GM12875 (cell line): Measurements from ENCODE around the gene AP4M1.
"Not testable (repeated sequence)": the region's sequence is repeated elsewhere in the genome, so short reads cannot be mapped to it uniquely, and the experiment has no call there.

Experiments used
- H3K4me3 ChIP-seq: one replicate; pipeline ENCODE4 v1.5.1; 2011; ENCODE audit warnings: low read depth, low read length, control low read depth
- TF ChIP-seq, protein P1 (sequence below): IDR thresholded peaks from 2 replicates; pipeline ENCODE4 v1.5.1; 2011; ENCODE audit warnings: low read depth, mild to moderate bottlenecking, control low read depth, inconsistent platforms, low read length, moderate library complexity, borderline replicate concordance; ENCODE audit not compliant: insufficient read depth

Gene AP4M1

GRCh38 chr7:100142461-100142860 is 41.0 kb downstream of the AP4M1 start:
- H3K4me3 ChIP-seq, result no peak overlapping the region
- TF ChIP-seq, protein P1, sequence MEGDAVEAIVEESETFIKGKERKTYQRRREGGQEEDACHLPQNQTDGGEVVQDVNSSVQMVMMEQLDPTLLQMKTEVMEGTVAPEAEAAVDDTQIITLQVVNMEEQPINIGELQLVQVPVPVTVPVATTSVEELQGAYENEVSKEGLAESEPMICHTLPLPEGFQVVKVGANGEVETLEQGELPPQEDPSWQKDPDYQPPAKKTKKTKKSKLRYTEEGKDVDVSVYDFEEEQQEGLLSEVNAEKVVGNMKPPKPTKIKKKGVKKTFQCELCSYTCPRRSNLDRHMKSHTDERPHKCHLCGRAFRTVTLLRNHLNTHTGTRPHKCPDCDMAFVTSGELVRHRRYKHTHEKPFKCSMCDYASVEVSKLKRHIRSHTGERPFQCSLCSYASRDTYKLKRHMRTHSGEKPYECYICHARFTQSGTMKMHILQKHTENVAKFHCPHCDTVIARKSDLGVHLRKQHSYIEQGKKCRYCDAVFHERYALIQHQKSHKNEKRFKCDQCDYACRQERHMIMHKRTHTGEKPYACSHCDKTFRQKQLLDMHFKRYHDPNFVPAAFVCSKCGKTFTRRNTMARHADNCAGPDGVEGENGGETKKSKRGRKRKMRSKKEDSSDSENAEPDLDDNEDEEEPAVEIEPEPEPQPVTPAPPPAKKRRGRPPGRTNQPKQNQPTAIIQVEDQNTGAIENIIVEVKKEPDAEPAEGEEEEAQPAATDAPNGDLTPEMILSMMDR, result no peak

DNA sequence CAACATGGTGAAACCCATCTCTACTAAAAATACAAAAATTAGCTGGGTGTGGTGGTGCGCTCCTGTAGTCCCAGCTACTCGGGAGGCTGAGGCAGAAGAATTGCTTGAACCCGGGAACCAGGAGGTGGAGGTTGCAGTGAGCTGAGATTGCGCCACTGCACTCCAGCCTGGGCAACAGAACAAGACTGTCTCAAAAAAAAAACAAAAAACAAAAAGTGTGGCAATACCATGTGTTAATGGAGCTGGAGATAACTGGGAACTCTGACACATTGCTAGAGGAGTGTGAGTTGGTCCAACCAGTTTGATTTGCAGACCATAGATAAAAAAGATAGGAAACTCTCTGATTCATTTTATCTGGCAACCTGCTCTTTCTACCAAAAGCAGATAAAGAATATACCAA is 44.9 kb downstream of the AP4M1 start:
- H3K4me3 ChIP-seq, result not testable (repeated sequence)

GRCh38 chr7:100147278-100147677 is 45.8 kb downstream of the AP4M1 start:
- TF ChIP-seq, protein P1, result no peak
- no peak overlapping the region for H3K4me3 ChIP-seq

GRCh38 chr7:100148225-100148558 is 46.7 kb downstream of the AP4M1 start:
- H3K4me3 ChIP-seq, result peak overlapping the region; percentile 37
- TF ChIP-seq, protein P1, result no peak

- peak within 1 kb of the TSS; percentile 84 for H3K4me3 ChIP-seq
- TF ChIP-seq, protein P1, result no peak
These were observed 47.3 kb downstream of the AP4M1 start, which contains the start of gene LAMTOR4 for GRCh38 chr7:100148559-100149328. LAMTOR4 (plus strand) TSS chr7:100148918; CDS start chr7:100148973, 55 bp downstream.

- no peak overlapping the region for H3K4me3 ChIP-seq
- TF ChIP-seq, protein P1, result no peak
These were observed 51.0 kb downstream of the AP4M1 start for GRCh38 chr7:100152404-100152803.

DNA sequence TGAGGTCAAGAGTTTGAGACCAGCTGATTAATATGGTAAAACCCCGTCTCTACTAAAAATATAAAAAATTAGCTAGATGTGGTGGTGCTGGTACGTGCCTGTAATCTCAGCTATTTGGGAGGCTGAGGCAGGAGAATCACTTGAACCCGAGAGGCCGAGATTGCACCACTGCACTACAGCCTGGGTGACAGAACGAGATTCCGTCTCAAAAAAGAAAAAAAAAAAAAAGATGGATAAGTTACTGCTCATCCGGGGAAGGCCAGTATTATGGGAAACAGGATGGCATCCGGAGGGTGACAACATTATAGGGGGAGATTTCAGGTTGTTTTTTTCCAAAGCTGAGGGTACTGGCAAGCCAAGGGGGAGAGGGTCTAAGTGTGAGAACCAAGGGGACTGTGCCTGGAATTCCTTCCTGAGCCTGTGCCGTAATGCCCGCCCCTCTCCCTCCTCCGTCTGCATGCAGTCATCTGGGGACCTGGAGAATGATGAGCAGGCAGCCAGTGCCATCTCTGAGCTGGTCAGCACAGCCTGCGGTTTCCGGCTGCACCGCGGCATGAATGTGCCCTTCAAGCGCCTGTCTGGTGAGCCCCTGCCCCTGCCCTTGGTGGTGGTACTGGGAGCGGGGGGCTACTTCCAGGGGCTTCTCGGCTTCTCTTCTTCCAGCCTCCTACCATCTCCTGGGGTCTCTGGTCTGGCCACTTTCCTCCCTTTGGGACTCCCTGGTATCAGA is 51.7 kb downstream of the AP4M1 start:
- no peak overlapping the region for H3K4me3 ChIP-seq
- TF ChIP-seq, protein P1, result no peak
